Endothelial cell of umbilical vein (primary cell): Measurements from ENCODE around the gene PTK6. TPM values are rescaled to one million over a fixed set of nuclear protein-coding genes. Genes with fewer than 3 reads are reported as not detected.

Experiments used
- BruUV-seq: library from RNA; stranded (reverse); fragments of 400-500 nt; replicated peaks from 2 replicates; lab custom pipeline; 2021; lab: Mats Ljungman, UMichigan
- CTCF ChIA-PET: fragments of 300-600, 350-600 bp; sonication (Branson Sonifier 250); formaldehyde crosslinking; loops from one replicate; lab custom pipeline; 2021; ENCODE audit warnings: antibody characterized with exemption, inconsistent platforms; lab: Charles Lee
- POLR2A ChIA-PET: fragments of 300-600, 350-600 bp; sonication (Branson Sonifier 250); formaldehyde crosslinking; loops from one replicate; lab custom pipeline; 2021; ENCODE audit warnings: antibody characterized with exemption, inconsistent platforms; lab: Charles Lee
- DNase-seq: peaks from one replicate; pipeline ENCODE4 v3.0.0-alpha.2; 2011; ENCODE audit warnings: low read depth, low spot score
- FAIRE-seq: peaks from 2 replicates; lab custom pipeline; 2011; peaks lifted over from hg19 to GRCh38; lab: Jason Lieb, UNC
- H2AFZ ChIP-seq: 2 replicates; pipeline ENCODE4 v1.6.0; 2012; ENCODE audit warnings: low read depth, low read length, control low read depth, inconsistent platforms
- H3K27ac ChIP-seq: 2 replicates; pipeline ENCODE4 v1.5.1; 2011; ENCODE audit warnings: low read depth, mild to moderate bottlenecking, control low read depth, low read length, moderate library complexity; ENCODE audit not compliant: insufficient read depth
- H3K27me3 ChIP-seq, 2 experiments: 2 replicates each; pipeline versions ENCODE4 v1.6.0 to v1.6.1; 2011; ENCODE audit warnings: low read length in 2 of 2, mixed read lengths in 1 of 2; ENCODE audit not compliant: control insufficient read depth in 2 of 2, insufficient read depth in 2 of 2
- H3K36me3 ChIP-seq, 2 experiments: 2 replicates in 1 of 2; 3 replicates in 1 of 2; pipeline ENCODE4 v1.5.1; 2011; ENCODE audit warnings: low read length in 2 of 2, mild to moderate bottlenecking in 1 of 2, moderate library complexity in 1 of 2; ENCODE audit not compliant: control insufficient read depth in 2 of 2, insufficient read depth in 2 of 2; ENCODE audit errors: extremely low read depth in 1 of 2
- H3K4me1 ChIP-seq: 3 replicates; pipeline ENCODE4 v1.5.1; 2011; ENCODE audit warnings: mild to moderate bottlenecking, low read length; ENCODE audit not compliant: control insufficient read depth, insufficient read depth; ENCODE audit errors: extremely low read depth
- H3K4me2 ChIP-seq: 2 replicates; pipeline ENCODE4 v1.6.1; 2011; ENCODE audit warnings: low read length, control low read depth, mixed read lengths; ENCODE audit not compliant: insufficient read depth
- H3K4me3 ChIP-seq, 3 experiments: fragments of 200-600 bp in 1 of 3; sonication (generic), shearing (Covaris generic) in 1 of 3; replicated peaks in 1 of 3; 2 replicates each; pipeline ENCODE4 v1.5.1; 2011 to 2016; ENCODE audit warnings: control low read depth in 3 of 3, low read length in 3 of 3, mild to moderate bottlenecking in 2 of 3, inconsistent platforms in 1 of 3, low read depth in 1 of 3, moderate library complexity in 1 of 3; ENCODE audit not compliant: insufficient read depth in 1 of 3
- H3K79me2 ChIP-seq: 2 replicates; pipeline ENCODE4 v1.6.0; 2012; ENCODE audit warnings: low read length, inconsistent platforms; ENCODE audit not compliant: control insufficient read depth, insufficient read depth
- H3K9ac ChIP-seq: replicated peaks from 2 replicates; pipeline ENCODE3; 2011; ENCODE audit warnings: low read length, control low read depth; ENCODE audit not compliant: insufficient read depth; ENCODE audit errors: extremely low read depth
- H3K9me1 ChIP-seq: replicated peaks from 3 replicates; pipeline ENCODE4 v1.6.0; 2011; ENCODE audit warnings: mild to moderate bottlenecking, low read length; ENCODE audit not compliant: control insufficient read depth, insufficient read depth; ENCODE audit errors: extremely low read depth
- H3K9me3 ChIP-seq: replicated peaks from 2 replicates; pipeline ENCODE4 v1.5.1; 2012; ENCODE audit warnings: low read length, inconsistent platforms; ENCODE audit not compliant: control insufficient read depth, insufficient read depth
- H4K20me1 ChIP-seq: replicated peaks from 2 replicates; pipeline ENCODE3; 2011; ENCODE audit warnings: mild to moderate bottlenecking, low read length; ENCODE audit not compliant: control insufficient read depth, insufficient read depth; ENCODE audit errors: extremely low read depth
- EZH2 ChIP-seq: IDR thresholded peaks from 2 replicates; pipeline ENCODE4 v1.6.1; 2012; ENCODE audit warnings: borderline replicate concordance, low read depth, mild to moderate bottlenecking, moderate library complexity, low read length, inconsistent platforms; ENCODE audit not compliant: severe bottlenecking
- FOS ChIP-seq: IDR thresholded peaks from 2 replicates; pipeline ENCODE4 v1.6.1; 2011; ENCODE audit warnings: mild to moderate bottlenecking, low read length, moderate library complexity, borderline replicate concordance; ENCODE audit not compliant: insufficient read depth
- GATA2 ChIP-seq: IDR thresholded peaks from 2 replicates; pipeline ENCODE4 v1.7.0; 2011; ENCODE audit warnings: low read depth, mild to moderate bottlenecking, moderate library complexity, mixed read lengths, low read length; ENCODE audit not compliant: insufficient read length, insufficient read depth
- JUN ChIP-seq: IDR thresholded peaks from 2 replicates; pipeline ENCODE4 v1.6.1; 2011; ENCODE audit warnings: borderline replicate concordance, low read depth; ENCODE audit not compliant: insufficient read length, insufficient read depth
- MYC ChIP-seq: IDR thresholded peaks from one replicate; pipeline ENCODE4 v1.6.1; 2011; ENCODE audit warnings: mild to moderate bottlenecking, low read depth, low read length
- POLR2A ChIP-seq: IDR thresholded peaks from 2 replicates; pipeline ENCODE4 v1.6.1; 2012; ENCODE audit warnings: low read depth, mild to moderate bottlenecking, control low read depth, low read length
- POLR2AphosphoS5 ChIP-seq: IDR thresholded peaks from 2 replicates; pipeline ENCODE4 v1.6.1; 2012; ENCODE audit warnings: low read depth, mild to moderate bottlenecking, control low read depth, low read length, moderate library complexity; ENCODE audit not compliant: insufficient read depth
- dilution Hi-C: fragments of 300-500 bp; cut with MboI; formaldehyde crosslinking; loops from one replicate; pipeline ENCODE4 v1.15.0; 2019; ENCODE audit warnings: low sequenced_read_pairs; ENCODE audit not compliant: extremely low pct_ligation_motif_present
- intact Hi-C: fragments of 100-400 bp; cut with micrococcal nuclease; formaldehyde crosslinking; loops from one replicate; pipeline ENCODE4 v1.10.0; 2022
- polyA plus RNA-seq, 4 experiments: library from polyadenylated mRNA; depleted of rRNA in 3 of 4; stranded (reverse) in 3 of 4; unstranded in 1 of 4; fragments of >200 nt; gene quantifications; 2 replicates each; pipeline versions ENCODE4 v1.2.1 to v1.2.3, GENCODE V29; 2011 to 2012; ENCODE audit warnings: missing spikeins in 1 of 4
- total RNA-seq: library from RNA; stranded (reverse); gene quantifications from 2 replicates; pipeline ENCODE4 v1.2.3, GENCODE V29; 2021
- TF ChIP-seq, protein P1 (sequence below): IDR thresholded peaks from 2 replicates; pipeline ENCODE4 v1.6.1; 2011; ENCODE audit not compliant: insufficient read depth, insufficient read length
- TF ChIP-seq, protein P2 (sequence below), 2 donors: IDR thresholded peaks; 1 replicate in 1 of 2; 2 replicates in 1 of 2; pipeline ENCODE4 v1.5.1; 2011; ENCODE audit warnings: low read length in 2 of 2, mild to moderate bottlenecking in 2 of 2, moderate library complexity in 2 of 2, control low read depth in 1 of 2, inconsistent platforms in 1 of 2, low read depth in 1 of 2; ENCODE audit not compliant: insufficient read depth in 1 of 2; ENCODE audit errors: extremely low read depth in 1 of 2

The PTK6 gene
- total and polyA plus RNA-seq, 2 donors (not counting 3 experiments of a cell fraction or from before 2014, with no cell fraction given): 0.18 TPM; not detected in 1

DNA sequence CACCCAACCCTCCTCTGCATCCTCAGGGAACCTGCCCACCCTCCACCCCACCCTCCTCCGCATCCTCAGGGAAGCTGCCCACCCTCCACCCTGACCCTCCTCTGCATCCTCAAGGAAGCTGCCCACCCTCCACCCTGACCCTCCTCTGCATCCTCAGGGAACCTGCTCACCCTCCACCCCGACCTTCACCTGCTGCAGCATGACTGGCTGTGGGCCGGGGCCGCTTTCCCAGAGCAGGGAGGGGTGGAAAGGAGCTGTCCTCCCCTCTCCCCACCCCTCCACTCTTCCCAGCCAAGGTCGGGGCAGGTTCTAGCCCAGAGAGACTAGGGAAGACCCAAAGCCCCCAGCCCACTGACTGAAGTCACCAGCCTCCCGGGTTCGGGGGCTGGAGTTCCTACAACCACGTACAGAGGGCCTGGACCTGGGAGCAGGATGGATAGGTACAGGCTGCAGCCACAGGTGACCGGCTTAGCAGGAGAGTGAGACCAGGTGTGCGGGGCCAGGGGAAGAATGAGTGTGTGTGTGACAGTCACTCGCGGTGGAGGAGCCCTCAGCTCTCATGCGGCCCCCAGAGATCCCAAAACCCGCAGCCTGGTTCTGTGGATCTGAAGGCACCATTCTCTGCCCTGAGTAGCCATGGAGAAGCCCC lies 49.9 kb downstream of the PTK6 start:
- CTCF ChIA-PET: interaction anchor here (1.4 kb wide), 1 partner anchor 9 kb away, joined by 4 read pairs; no protein-coding TSS in a partner anchor
- BruUV-seq: no TSS peak

More for the DNA sequence above, 49.9 kb downstream of the PTK6 start:
- POLR2A ChIA-PET: no interaction called here
- Histone ChIP-seq H3K4me2 (no peak overlapping the region), H3K9me3 (no peaks in the 10 kb centered on the region), H3K27me3 (no peaks in the 10 kb centered on the region), H2AFZ (no peak overlapping the region), H3K79me2 (no peaks in the 10 kb centered on the region), H3K9me1 (no peaks in the 10 kb centered on the region), H3K4me1 (no peaks in the 10 kb centered on the region), H3K27ac (no peak overlapping the region), H3K36me3 (no peaks in the 10 kb centered on the region), H3K4me3 (no peak overlapping the region), H3K9ac (no peak overlapping the region), H4K20me1 (no peaks in the 10 kb centered on the region)
- dilution Hi-C loops: no loop called here
- FAIRE-seq (no peak), DNase-seq (no peak)
- TF ChIP-seq GATA2 (no peak), MYC (no peak), POLR2A (no peak), JUN (no peak), FOS (no peak), EZH2 (no peak), POLR2AphosphoS5 (no peak)
- TF ChIP-seq, protein P1, sequence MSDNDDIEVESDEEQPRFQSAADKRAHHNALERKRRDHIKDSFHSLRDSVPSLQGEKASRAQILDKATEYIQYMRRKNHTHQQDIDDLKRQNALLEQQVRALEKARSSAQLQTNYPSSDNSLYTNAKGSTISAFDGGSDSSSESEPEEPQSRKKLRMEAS: no peak
- TF ChIP-seq, protein P2, sequence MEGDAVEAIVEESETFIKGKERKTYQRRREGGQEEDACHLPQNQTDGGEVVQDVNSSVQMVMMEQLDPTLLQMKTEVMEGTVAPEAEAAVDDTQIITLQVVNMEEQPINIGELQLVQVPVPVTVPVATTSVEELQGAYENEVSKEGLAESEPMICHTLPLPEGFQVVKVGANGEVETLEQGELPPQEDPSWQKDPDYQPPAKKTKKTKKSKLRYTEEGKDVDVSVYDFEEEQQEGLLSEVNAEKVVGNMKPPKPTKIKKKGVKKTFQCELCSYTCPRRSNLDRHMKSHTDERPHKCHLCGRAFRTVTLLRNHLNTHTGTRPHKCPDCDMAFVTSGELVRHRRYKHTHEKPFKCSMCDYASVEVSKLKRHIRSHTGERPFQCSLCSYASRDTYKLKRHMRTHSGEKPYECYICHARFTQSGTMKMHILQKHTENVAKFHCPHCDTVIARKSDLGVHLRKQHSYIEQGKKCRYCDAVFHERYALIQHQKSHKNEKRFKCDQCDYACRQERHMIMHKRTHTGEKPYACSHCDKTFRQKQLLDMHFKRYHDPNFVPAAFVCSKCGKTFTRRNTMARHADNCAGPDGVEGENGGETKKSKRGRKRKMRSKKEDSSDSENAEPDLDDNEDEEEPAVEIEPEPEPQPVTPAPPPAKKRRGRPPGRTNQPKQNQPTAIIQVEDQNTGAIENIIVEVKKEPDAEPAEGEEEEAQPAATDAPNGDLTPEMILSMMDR (IDR thresholded peaks at IDR 0.05; ENCODE audit: extremely low read depth in 1 of 2, insufficient read depth in 1 of 2, low read depth in 1 of 2, low read length in 2 of 2): no peak
- intact Hi-C loops: no loop called here
